HCEC 1CT (cell line): ENCODE results near the gene EFNA2.

Experiments
- DNase-seq: peaks from one replicate; pipeline ENCODE4 v3.0.0-alpha.2; 2017

The EFNA2 gene

GRCh38 chr19:1285737-1286360 is at the start of gene EFNA2:
TSS of gene EFNA2 (plus strand) at chr19:1285873. CDS start at chr19:1286169, 296 bp downstream.
- no peak for DNase-seq

- DNase-seq, result no peak
Measured at GRCh38 chr19:1236576-1236975, 49.1 kb upstream of the EFNA2 start.

GRCh38 chr19:1237027-1237659 is 48.5 kb upstream of the EFNA2 start:
- DNase-seq, result no peak

- no peak for DNase-seq
Measured at GRCh38 chr19:1237754-1238368, 47.8 kb upstream of the EFNA2 start, which contains the start of gene CBARP. TSS of gene CBARP (minus strand) at chr19:1238005. CDS start at chr19:1236100, 1,905 bp downstream.

GRCh38 chr19:1238369-1239303 is 47.0 kb upstream of the EFNA2 start:
- DNase-seq, result no peak

- DNase-seq, result no peak
Measured at GRCh38 chr19:1239420-1239795, 46.3 kb upstream of the EFNA2 start.

GRCh38 chr19:1239796-1240737 is 45.6 kb upstream of the EFNA2 start:
- DNase-seq, result peak; percentile 85

- DNase-seq, result no peak
Measured at GRCh38 chr19:1240925-1241324, 44.7 kb upstream of the EFNA2 start.

- DNase-seq, result peak; percentile 96
Measured at GRCh38 chr19:1241417-1242095, 44.1 kb upstream of the EFNA2 start, which contains the start of gene ATP5F1D. TSS of gene ATP5F1D (plus strand) at chr19:1241751. CDS start at chr19:1241851, 100 bp downstream.

GRCh38 chr19:1243768-1244692 is 41.6 kb upstream of the EFNA2 start:
- DNase-seq, result peak; percentile 80

- no peak for DNase-seq
Measured at GRCh38 chr19:1244693-1245451, 40.8 kb upstream of the EFNA2 start.

- DNase-seq, result no peak
Measured at GRCh38 chr19:1245494-1246264, 40.0 kb upstream of the EFNA2 start.

- peak; percentile 0 for DNase-seq
Measured at GRCh38 chr19:1246265-1247087, 39.2 kb upstream of the EFNA2 start.

- DNase-seq, result no peak
Measured at GRCh38 chr19:1247748-1248138, 37.9 kb upstream of the EFNA2 start.

GRCh38 chr19:1248139-1248785 is 37.4 kb upstream of the EFNA2 start, which contains the start of gene MIDN:
TSS of gene MIDN (plus strand) at chr19:1248583. CDS start at chr19:1250297, 1,714 bp downstream.
- DNase-seq, result peak; percentile 88

- DNase-seq, result no peak
Measured at GRCh38 chr19:1248786-1249297, 36.8 kb upstream of the EFNA2 start.
